ENCODE results near the gene RFC2.

GRCh38 chr7:74191231-74191630, 63.0 kb downstream of the RFC2 start:
- TF ChIP-seq ATF2 (IDR thresholded peaks at IDR 0.05; ENCODE audit: low read length) (no peak), RFX5 (IDR thresholded peaks at IDR 0.05; ENCODE audit: low read depth, low read length) (no peak), RAD21 (IDR thresholded peaks at IDR 0.05; ENCODE audit: insufficient read depth, low read depth, low read length) (no peak)
